ENCODE results near the gene MRPL32.

Gene MRPL32

GRCh38 chr7:42926204-42926603, 6.0 kb upstream of the MRPL32 start:
- no peak overlapping the region for H3K4me3 ChIP-seq (ENCODE audit: low read depth, low read length)
- TF ChIP-seq CTCF (IDR thresholded peaks at IDR 0.05; ENCODE audit: insufficient read depth, low read depth, low read length, missing control alignments) = no peak
- no peak for DNase-seq (ENCODE audit: low read depth)

- no peak for DNase-seq (ENCODE audit: low read depth)
- TF ChIP-seq CTCF (IDR thresholded peaks at IDR 0.05; ENCODE audit: insufficient read depth, low read depth, low read length, missing control alignments) = no peak
- H3K4me3 ChIP-seq (ENCODE audit: low read depth, low read length) = no peak overlapping the region
Measured at GRCh38 chr7:42928754-42929153, 3.4 kb upstream of the MRPL32 start.

GRCh38 chr7:42929449-42929848, 2.7 kb upstream of the MRPL32 start:
- no peak for DNase-seq (ENCODE audit: low read depth)
- peak overlapping the region; percentile 97 for H3K4me3 ChIP-seq (ENCODE audit: low read depth, low read length)
- no peak for TF ChIP-seq CTCF (IDR thresholded peaks at IDR 0.05; ENCODE audit: insufficient read depth, low read depth, low read length, missing control alignments)

- TF ChIP-seq CTCF (IDR thresholded peaks at IDR 0.05; ENCODE audit: insufficient read depth, low read depth, low read length, missing control alignments) = no peak
- DNase-seq (ENCODE audit: low read depth) = no peak
- peak overlapping the region; percentile 97 for H3K4me3 ChIP-seq (ENCODE audit: low read depth, low read length)
Measured at GRCh38 chr7:42930889-42931288, 1.3 kb upstream of the MRPL32 start.

GRCh38 chr7:42931447-42931833, 736 bp upstream of the MRPL32 start:
- peak; percentile 53 for DNase-seq (ENCODE audit: low read depth)
- H3K4me3 ChIP-seq (ENCODE audit: low read depth, low read length) = peak overlapping the region; percentile 97
- TF ChIP-seq CTCF (IDR thresholded peaks at IDR 0.05; ENCODE audit: insufficient read depth, low read depth, low read length, missing control alignments) = no peak

GRCh38 chr7:42932811-42933591, 825 bp downstream of the MRPL32 start:
- peak overlapping the region; percentile 84 for H3K4me3 ChIP-seq (ENCODE audit: low read depth, low read length)
- TF ChIP-seq CTCF (IDR thresholded peaks at IDR 0.05; ENCODE audit: insufficient read depth, low read depth, low read length, missing control alignments) = no peak
- no peak for DNase-seq (ENCODE audit: low read depth)

- no peak for DNase-seq (ENCODE audit: low read depth)
- TF ChIP-seq CTCF (IDR thresholded peaks at IDR 0.05; ENCODE audit: insufficient read depth, low read depth, low read length, missing control alignments) = no peak
- H3K4me3 ChIP-seq (ENCODE audit: low read depth, low read length) = no peak overlapping the region
Measured at GRCh38 chr7:42934291-42934690, 2.1 kb downstream of the MRPL32 start.

All from GM12865 (cell line).